Measurements from ENCODE around the gene DAB2IP.

- TF ChIP-seq EZH2 (IDR thresholded peaks at IDR 0.05; ENCODE audit: low read depth, unreplicated experiment), result no peak
- TF ChIP-seq POLR2AphosphoS5 (IDR thresholded peaks at IDR 0.05; ENCODE audit: low read depth), result no peak
These were observed 158.1 kb downstream of the DAB2IP start for GRCh38 chr9:121809356-121810050.

Data from GM23338 (cell line).